MM.1S (cell line): Measurements from ENCODE around the gene PTPRN2.

ENCODE experiments used
- EZH2 ChIP-seq: fragments of 300-600 bp; sonication (generic); optimal IDR thresholded peaks from 2 replicates; pipeline ENCODE3; 2017; ENCODE audit warnings: low read depth, mild to moderate bottlenecking, antibody characterized with exemption, low read length, mixed read lengths
- EZH2phosphoT487 ChIP-seq: fragments of 300-600 bp; sonication (generic); IDR thresholded peaks from 2 replicates; pipeline ENCODE4 v1.6.1; 2018; ENCODE audit warnings: antibody characterized with exemption, low read length
- TF ChIP-seq, protein P1 (sequence below): fragments of 300-600 bp; sonication (generic); IDR thresholded peaks from 2 replicates; pipeline ENCODE4 v1.5.1; 2016; ENCODE audit warnings: antibody characterized with exemption, low read length, mixed read lengths

- TF ChIP-seq, protein P1, sequence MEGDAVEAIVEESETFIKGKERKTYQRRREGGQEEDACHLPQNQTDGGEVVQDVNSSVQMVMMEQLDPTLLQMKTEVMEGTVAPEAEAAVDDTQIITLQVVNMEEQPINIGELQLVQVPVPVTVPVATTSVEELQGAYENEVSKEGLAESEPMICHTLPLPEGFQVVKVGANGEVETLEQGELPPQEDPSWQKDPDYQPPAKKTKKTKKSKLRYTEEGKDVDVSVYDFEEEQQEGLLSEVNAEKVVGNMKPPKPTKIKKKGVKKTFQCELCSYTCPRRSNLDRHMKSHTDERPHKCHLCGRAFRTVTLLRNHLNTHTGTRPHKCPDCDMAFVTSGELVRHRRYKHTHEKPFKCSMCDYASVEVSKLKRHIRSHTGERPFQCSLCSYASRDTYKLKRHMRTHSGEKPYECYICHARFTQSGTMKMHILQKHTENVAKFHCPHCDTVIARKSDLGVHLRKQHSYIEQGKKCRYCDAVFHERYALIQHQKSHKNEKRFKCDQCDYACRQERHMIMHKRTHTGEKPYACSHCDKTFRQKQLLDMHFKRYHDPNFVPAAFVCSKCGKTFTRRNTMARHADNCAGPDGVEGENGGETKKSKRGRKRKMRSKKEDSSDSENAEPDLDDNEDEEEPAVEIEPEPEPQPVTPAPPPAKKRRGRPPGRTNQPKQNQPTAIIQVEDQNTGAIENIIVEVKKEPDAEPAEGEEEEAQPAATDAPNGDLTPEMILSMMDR: no peak
- TF ChIP-seq EZH2phosphoT487: no peak
- TF ChIP-seq EZH2: no peak
Measured at GRCh38 chr7:158474488-158474887, 113.1 kb downstream of the PTPRN2 start.
